ENCODE data around the gene WFS1. TPM values are rescaled to one million over a fixed set of nuclear protein-coding genes. Genes with fewer than 3 reads are reported as not detected.

Gene WFS1
- polyA plus RNA-seq, 1 of the 3 experiments (the other 2 are of a cell fraction) = 18.7 TPM

DNA sequence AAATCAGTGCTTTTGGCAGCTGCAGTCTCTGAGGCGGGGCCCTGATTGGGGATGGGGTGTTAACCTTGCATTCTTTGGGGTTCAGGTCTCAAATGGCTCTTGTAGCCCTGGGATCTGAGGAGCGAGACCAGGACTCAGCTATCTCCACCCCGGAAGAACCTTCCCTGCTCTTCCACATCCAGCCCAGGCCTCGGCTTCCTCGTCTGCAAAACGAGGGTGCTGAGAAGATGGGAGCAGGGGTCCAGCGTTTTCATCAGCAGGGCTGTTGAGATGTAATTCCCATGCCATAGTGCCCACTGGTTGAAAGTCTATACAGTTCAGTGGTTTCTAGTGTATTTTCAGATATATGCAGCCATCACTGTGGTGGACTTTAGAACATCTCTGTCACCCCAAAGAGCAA, 34.6 kb upstream of the WFS1 start (continued):
- TF ChIP-seq, protein P1, sequence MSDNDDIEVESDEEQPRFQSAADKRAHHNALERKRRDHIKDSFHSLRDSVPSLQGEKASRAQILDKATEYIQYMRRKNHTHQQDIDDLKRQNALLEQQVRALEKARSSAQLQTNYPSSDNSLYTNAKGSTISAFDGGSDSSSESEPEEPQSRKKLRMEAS (IDR thresholded peaks at IDR 0.05; ENCODE audit: low read depth) = no peak
- TF ChIP-seq RCOR1 (IDR thresholded peaks at IDR 0.05; ENCODE audit: low read length) (no peak), RFX5 (IDR thresholded peaks at IDR 0.05; ENCODE audit: low read length) (no peak), ELF1 (IDR thresholded peaks at IDR 0.05) (no peak), RXRA (IDR thresholded peaks at IDR 0.05; ENCODE audit: borderline replicate concordance, low read depth) (no peak), NFIC (IDR thresholded peaks at IDR 0.05; ENCODE audit: borderline replicate concordance) (no peak), SMC3 (IDR thresholded peaks at IDR 0.05; ENCODE audit: low read depth, low read length) (no peak), RAD21 (IDR thresholded peaks at IDR 0.05; ENCODE audit: low read length) (no peak), CHD2 (IDR thresholded peaks at IDR 0.05; ENCODE audit: low read length, partially characterized antibody) (no peak)
- TF ChIP-seq, protein P2, sequence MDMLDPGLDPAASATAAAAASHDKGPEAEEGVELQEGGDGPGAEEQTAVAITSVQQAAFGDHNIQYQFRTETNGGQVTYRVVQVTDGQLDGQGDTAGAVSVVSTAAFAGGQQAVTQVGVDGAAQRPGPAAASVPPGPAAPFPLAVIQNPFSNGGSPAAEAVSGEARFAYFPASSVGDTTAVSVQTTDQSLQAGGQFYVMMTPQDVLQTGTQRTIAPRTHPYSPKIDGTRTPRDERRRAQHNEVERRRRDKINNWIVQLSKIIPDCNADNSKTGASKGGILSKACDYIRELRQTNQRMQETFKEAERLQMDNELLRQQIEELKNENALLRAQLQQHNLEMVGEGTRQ (IDR thresholded peaks at IDR 0.05; ENCODE audit: borderline replicate concordance, low read depth, low read length) = no peak

DNA sequence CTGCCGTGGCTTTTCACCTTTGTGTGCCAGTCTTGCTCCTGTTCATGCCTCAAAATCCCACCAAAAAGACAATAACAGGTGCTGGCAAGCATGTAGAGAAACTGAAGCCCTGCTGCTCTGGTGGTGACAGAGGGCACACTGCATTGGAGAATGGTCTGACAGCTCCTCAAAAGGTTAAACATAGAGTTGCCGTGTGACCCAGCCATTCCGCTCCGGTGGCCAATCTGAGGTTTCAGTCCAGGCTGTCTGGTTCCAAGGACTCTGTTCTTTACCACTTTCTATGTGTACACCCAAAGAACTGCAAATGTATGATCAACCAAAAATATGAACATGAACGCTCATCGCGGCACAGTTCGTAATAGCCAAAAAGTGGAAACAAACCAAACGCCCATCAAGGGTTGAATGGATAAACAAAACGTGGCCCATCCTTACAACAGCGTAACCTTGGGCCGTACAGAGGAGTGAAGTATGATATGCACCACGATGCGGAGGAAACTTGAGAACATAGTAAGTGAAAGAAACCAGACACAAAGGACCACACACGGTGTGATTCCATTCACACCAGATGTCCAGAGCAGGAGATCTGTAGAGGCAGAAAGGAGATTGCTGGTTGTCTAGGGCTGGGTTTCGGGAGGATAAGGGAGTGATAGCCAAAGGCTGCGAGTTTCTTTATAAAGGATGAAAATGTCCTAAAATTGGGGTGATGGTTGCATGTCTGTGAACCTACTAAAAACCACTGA, 33.6 kb upstream of the WFS1 start:
- Histone ChIP-seq H3K9ac (no peak overlapping the region), H3K79me2 (ENCODE audit: insufficient read depth) (no peaks in the 10 kb centered on the region), H2AFZ (ENCODE audit: low read depth) (no peak overlapping the region), H3K27ac (ENCODE audit: low read depth in 2 of 2, low read length in 1 of 2) (no peak overlapping the region), H3K9me2 (no peaks in the 10 kb centered on the region), H3K4me1 (ENCODE audit: control insufficient read depth in 1 of 2, insufficient read depth in 2 of 2, low read depth in 1 of 2, low read length in 1 of 2) (peaks cover 0 to 2% of the 10 kb centered on the region in 2 experiments; a peak in 1 of 4 replicates), H3K27me3 (ENCODE audit: insufficient read depth) (no peaks in the 10 kb centered on the region), H3K4me3 (ENCODE audit: low read depth in 2 of 2, low read length in 1 of 2) (no peak overlapping the region), H4K20me1 (ENCODE audit: insufficient read depth) (no peaks in the 10 kb centered on the region), H3K36me3 (replicated peaks in 1 of 2; ENCODE audit: control insufficient read depth in 1 of 2, insufficient read depth in 2 of 2, low read length in 1 of 2) (no peaks in the 10 kb centered on the region), H3K4me2 (no peak overlapping the region), H3K9me3 (no peaks in the 10 kb centered on the region), H3F3A (replicated peaks; ENCODE audit: insufficient read depth) (no peaks in the 10 kb centered on the region)
- POLR2A ChIA-PET = no interaction called here
- TF ChIP-seq GATA2 (CRISPR knock-in tag; IDR thresholded peaks at IDR 0.05) = no peak
- no peak for TF ChIP-seq RFX5 (IDR thresholded peaks at IDR 0.05; ENCODE audit: low read length)
- TF ChIP-seq, protein P3, sequence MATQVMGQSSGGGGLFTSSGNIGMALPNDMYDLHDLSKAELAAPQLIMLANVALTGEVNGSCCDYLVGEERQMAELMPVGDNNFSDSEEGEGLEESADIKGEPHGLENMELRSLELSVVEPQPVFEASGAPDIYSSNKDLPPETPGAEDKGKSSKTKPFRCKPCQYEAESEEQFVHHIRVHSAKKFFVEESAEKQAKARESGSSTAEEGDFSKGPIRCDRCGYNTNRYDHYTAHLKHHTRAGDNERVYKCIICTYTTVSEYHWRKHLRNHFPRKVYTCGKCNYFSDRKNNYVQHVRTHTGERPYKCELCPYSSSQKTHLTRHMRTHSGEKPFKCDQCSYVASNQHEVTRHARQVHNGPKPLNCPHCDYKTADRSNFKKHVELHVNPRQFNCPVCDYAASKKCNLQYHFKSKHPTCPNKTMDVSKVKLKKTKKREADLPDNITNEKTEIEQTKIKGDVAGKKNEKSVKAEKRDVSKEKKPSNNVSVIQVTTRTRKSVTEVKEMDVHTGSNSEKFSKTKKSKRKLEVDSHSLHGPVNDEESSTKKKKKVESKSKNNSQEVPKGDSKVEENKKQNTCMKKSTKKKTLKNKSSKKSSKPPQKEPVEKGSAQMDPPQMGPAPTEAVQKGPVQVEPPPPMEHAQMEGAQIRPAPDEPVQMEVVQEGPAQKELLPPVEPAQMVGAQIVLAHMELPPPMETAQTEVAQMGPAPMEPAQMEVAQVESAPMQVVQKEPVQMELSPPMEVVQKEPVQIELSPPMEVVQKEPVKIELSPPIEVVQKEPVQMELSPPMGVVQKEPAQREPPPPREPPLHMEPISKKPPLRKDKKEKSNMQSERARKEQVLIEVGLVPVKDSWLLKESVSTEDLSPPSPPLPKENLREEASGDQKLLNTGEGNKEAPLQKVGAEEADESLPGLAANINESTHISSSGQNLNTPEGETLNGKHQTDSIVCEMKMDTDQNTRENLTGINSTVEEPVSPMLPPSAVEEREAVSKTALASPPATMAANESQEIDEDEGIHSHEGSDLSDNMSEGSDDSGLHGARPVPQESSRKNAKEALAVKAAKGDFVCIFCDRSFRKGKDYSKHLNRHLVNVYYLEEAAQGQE (IDR thresholded peaks at IDR 0.05; ENCODE audit: low read depth, low read length) = no peak
- TF ChIP-seq TEAD4 (IDR thresholded peaks at IDR 0.05; ENCODE audit: borderline replicate concordance, insufficient read depth) = no peak
- no peak for TF ChIP-seq RCOR1 (IDR thresholded peaks at IDR 0.05; ENCODE audit: low read length)
- TF ChIP-seq, protein P2 (IDR thresholded peaks at IDR 0.05; ENCODE audit: borderline replicate concordance, low read depth, low read length) = no peak
- no peak for TF ChIP-seq FOSL2 (IDR thresholded peaks at IDR 0.05; ENCODE audit: borderline replicate concordance, low read depth)
- TF ChIP-seq TCF12 (IDR thresholded peaks at IDR 0.05) = no peak
- TF ChIP-seq RAD21 (IDR thresholded peaks at IDR 0.05; ENCODE audit: low read length) = no peak
- no peak for TF ChIP-seq CHD2 (IDR thresholded peaks at IDR 0.05; ENCODE audit: low read length, partially characterized antibody)
- no peak for TF ChIP-seq EZH2phosphoT487 (IDR thresholded peaks at IDR 0.05; ENCODE audit: borderline replicate concordance, low read depth)
- TF ChIP-seq JUND (IDR thresholded peaks at IDR 0.05) = no peak
- TF ChIP-seq, protein P4, sequence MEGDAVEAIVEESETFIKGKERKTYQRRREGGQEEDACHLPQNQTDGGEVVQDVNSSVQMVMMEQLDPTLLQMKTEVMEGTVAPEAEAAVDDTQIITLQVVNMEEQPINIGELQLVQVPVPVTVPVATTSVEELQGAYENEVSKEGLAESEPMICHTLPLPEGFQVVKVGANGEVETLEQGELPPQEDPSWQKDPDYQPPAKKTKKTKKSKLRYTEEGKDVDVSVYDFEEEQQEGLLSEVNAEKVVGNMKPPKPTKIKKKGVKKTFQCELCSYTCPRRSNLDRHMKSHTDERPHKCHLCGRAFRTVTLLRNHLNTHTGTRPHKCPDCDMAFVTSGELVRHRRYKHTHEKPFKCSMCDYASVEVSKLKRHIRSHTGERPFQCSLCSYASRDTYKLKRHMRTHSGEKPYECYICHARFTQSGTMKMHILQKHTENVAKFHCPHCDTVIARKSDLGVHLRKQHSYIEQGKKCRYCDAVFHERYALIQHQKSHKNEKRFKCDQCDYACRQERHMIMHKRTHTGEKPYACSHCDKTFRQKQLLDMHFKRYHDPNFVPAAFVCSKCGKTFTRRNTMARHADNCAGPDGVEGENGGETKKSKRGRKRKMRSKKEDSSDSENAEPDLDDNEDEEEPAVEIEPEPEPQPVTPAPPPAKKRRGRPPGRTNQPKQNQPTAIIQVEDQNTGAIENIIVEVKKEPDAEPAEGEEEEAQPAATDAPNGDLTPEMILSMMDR (IDR thresholded peaks at IDR 0.05) = no peak
- CTCF ChIA-PET = interaction anchor here (0.6 to 1.8 kb wide), 3 partner anchors 15 to 91 kb away, joined by 3 to 6 read pairs (median 4); no protein-coding TSS in a partner anchor
- DNase-seq = no peak
- WGBS (ENCODE audit: low lambda C conversion rate) = 62% methylated on average over 17 of the region's 17 CpGs
